ENCODE data around the gene TBX1.

The TBX1 gene

DNA sequence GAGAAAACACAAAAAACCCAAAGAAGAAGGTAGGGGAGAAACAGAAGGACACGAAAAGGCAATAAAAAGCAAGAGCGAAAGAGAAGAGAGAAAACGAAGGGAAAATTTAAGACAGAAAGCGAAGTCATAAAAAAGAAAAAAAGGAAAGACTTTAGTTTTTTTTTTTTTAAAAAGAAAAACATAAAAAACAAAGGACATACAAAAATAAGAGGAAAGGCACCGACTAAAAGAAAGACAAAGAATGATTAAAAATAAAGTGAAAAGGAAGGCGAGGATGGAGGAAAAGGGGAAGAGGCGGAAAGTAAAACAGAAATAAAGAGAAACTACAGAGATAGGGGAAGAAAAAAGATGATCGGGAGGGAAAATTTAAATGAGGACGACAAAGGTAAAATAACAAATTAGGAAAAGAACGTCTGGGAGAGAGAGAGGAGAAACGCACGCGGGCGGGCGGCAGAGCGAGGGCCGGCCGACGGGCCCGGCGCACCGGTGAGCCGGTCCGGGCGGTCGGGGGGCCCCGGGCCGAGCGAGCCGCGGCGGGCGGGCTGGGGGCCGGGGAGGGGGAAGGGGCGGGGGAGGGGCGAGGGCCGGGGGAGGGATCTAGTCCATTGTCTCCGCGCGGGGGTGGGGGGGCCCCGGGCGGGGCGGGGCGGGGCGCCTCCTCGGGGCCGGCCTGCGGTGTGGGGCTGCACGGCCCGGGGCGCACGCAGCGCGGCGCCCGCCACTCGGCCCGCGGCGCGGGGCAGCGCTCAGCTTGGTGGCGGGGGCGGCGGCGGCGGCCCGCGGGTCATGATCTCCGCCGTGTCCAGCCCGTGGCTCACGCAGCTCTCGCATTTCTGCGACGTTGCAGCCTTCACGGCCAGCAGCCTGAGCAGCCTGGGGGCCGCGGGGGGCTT, at the start of gene TBX1:
Gene TBX1, plus strand, starts transcription at position 721 of the 893 bp plus-strand sequence. Its CDS starts 66 bp downstream, at position 787.
- DNase-seq (ENCODE audit: low spot score), result no peak

DNA sequence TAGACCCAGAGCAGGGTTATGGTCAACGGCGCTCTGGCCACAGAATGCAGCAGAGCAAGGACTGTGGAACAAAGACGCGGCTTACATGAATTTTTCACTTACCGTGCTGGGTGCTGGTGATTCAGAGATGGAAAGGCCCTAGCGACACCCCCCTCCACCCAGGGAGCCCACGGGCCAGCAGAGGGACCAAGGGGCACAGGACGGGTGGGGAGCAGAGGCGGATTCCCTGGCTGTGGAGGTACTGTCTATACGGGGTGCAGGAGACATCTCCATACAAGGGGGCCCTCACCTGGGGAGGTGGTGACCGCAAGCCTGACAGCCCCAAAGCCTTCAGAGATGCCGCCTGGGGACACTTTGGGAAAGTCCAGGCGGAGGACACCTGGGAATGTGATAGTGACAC, 47.3 kb upstream of the TBX1 start:
- DNase-seq (ENCODE audit: low spot score), result no peak

DNA sequence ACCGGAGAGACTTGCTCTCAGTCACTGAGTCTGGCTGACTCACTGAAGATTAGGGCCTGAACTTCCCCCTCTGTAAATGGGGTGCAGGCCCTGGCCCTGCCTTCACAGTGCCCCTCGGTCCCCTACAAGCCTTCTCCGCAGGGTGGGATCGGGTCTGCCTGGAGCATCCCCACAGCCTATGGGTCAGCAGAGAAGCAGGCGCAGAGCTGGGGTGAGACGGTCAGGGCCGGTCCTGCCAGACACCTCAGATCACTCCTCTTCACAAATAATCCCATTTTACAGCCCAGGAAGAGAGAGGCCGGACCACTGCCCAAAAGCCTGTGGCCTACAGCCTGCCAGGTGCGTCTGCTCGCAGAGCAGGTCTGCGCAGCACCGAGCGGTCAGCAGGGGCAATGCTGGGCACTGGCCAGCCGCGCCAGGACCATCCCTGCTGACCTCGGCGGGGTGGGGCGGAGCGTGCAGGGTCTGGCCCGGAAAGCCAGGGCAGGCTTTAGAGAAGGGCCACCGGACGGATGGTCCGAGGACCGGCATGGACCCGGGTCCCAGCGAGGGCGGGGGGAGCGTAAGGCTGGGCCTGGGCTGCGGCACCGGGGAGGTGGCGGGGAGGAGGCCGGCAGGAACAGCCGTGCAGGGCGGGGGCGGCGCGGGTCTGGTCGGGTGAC, 46.8 kb upstream of the TBX1 start:
- DNase-seq (ENCODE audit: low spot score), result no peak

DNA sequence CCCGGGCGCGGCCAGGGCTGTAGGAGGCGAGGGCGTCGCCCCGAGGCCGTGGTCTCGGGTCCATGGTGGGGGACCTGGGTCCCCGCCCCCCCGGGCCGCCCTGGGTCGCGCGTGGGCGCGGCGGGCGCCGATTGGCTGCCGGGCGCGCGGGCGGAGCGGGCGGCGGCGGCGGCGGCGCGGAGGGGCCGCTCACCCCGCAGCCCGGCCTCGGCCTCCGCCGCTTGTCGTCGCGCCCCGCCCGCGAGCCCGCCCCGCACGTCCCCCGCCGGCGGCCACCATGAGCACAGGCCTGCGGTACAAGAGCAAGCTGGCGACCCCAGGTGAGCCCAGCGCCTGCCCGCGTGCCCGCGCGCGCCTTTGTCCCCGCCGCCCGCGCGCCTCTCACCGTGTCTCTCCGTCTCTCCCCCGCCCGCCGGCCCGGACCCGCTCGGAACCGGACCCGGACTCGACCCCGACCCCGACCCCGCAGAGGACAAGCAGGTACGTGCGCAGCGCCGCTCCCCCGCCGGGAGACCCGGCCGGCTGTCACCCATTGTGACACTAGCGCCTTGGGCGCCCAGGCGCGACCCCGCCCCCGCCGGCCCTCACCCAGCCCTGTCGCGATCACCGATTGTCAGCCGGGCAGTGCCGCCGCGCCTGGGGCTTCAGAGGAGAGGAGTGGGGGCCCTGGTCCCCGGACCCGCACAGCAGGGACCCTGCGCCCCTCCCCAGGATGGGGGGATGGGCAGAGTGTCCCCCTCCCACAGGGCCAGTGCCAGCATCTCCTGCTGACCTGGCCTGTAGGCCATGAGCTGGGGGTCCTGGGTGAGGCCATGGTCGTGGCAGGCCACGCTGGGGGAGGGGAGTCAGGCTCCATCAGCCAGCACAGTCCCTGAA, 46.0 kb upstream of the TBX1 start, which contains the start of gene SEPTIN5:
Gene SEPTIN5, plus strand, starts transcription at position 192 of the 876 bp plus-strand sequence. Its CDS starts 86 bp downstream, at position 278.
- DNase-seq (ENCODE audit: low spot score), result no peak

DNA sequence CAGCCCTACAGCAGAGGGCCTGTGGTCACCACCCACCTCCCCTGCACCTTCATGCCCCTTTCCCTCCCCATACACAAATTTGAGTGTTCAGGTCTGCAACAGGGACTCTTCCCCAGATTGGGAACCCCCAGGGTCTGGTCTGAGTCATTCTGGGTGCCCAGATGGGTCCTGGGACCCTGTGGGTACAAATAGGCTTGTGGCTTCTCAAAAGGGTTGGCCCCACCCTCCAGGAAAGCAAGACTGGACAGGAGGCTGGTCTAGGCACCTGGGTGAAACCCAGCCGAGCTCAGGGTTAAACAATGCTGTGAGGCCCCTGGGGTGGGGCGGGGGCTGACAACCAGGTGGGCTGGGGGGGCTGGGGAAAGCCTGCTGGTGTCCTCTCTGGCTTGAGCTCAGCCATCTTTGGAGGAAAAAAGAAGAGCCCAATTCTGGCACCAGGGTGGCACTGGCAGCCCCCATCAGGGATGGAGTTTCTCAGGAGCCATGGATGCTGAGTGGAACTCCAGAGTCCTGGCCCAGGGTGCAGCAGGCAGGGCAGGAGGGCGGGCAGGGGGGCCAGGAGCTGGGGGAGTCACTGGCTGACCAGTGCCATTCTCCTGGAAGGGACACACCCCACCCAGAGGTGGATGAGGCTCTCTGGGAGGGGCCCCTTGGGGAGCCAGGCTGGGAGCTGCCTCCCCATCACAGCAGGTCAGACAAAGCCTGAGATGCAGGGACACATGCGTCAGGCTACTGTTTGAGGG, 45.2 kb upstream of the TBX1 start:
- no peak for DNase-seq (ENCODE audit: low spot score)

DNA sequence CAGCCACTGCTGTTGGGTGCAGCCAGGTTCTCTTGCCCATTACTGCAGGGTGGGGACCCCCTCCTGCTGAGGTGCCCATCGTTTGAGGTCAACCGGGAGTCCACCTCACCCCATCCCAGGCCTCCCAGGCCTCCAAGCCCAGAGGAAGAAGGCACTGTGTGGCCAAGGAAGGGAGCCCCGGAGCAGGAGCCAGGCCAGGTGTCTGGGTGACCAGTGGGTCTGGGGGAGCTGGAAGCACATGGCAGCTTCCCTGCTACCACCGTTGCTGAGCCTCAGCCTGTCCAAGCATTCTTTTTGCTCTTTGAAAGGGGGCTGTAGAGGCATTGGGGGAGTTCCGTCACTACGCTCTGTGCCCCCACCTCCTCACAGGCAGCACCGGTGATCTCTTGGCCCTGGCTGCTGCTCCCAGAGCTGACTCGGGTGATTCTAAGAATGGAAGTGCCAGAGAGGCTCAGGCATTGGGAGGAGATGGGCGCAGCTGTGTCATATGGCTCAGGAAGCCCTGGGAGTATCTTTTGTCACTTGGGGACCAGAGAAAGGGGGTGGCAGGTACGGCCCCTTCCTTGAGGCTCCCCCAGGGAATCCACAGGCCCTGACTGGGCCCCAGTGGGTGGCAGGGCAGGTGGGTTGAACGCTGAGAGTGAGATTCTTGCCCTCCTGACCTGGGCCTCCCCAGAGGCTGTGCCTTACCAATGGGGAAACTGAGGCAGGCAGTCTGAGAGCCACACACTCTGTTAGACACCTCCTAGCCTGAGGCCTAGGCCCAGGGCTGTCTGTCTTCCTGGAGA, 44.3 kb upstream of the TBX1 start:
- no peak for DNase-seq (ENCODE audit: low spot score)

DNA sequence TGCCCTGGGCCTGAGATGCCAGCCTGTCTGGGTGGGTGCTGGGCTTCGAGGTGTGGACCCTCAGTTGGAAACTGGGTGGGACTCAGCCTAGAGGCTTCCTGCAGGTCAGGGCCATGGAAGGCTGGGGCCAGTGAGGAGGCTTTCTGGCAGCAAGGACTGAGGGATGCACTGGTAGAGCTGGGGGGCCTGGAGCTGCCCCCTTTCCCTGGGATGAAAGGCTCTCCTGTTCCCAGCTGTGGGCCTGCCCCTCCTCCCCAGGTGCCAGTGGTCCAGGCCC, 43.8 kb upstream of the TBX1 start:
- DNase-seq (ENCODE audit: low spot score), result no peak

DNA sequence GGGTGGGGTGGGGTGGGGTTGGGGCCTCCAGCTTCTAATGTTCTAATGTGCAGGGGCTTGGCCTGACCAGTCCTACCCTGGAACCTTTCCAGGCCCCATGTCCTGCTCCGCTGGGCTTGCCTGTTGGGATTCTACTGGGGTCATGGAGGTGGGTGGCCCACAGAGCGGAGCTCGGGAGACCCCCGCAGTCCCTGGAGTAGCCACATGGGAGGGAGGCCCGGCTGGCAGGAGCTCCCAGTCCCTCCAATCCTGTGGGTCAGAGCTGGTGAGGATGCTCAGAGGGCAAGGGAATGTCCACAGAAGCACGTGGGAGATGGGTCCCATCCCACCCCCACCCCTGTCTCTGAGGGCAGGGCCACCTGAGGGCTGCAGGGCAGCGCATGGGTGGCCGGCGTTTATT, 43.4 kb upstream of the TBX1 start:
- DNase-seq (ENCODE audit: low spot score), result no peak

DNA sequence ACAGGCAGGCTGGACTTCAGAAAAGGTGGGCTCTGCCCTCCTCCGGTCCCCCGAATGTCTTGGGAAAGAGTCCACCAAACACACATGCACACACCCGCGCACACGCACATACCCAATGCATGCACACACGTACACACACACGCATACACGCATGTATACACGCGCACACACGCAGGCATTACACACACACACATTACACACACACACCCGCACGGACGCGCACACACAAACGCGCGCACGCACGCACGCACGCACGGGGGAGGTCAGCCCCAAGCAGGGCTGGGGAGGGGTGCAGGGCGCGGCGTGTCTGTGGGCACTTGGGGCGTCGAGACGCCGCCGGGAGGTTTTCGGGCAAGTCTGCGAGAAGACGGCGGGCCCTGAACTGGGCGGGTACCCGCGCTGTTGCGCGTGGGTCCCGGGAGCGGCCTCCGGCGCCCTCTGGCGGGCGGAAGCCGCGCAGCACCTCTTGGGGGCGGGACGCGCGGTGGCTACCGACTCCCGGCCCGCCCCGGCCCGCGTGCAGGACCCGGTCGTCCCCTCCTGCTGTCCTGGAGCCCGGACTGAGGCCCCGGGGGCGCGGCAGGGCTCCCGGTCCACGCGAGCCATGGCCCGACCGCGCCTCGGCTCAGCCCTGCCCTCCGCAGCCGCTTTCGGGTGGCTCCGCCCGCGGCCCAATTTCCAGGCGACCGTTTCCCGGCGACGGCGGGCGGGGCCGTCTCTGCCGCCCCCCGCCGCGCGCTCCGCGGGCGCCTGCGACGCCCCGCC, 42.7 kb upstream of the TBX1 start:
- DNase-seq (ENCODE audit: low spot score), result peak; percentile 27

DNA sequence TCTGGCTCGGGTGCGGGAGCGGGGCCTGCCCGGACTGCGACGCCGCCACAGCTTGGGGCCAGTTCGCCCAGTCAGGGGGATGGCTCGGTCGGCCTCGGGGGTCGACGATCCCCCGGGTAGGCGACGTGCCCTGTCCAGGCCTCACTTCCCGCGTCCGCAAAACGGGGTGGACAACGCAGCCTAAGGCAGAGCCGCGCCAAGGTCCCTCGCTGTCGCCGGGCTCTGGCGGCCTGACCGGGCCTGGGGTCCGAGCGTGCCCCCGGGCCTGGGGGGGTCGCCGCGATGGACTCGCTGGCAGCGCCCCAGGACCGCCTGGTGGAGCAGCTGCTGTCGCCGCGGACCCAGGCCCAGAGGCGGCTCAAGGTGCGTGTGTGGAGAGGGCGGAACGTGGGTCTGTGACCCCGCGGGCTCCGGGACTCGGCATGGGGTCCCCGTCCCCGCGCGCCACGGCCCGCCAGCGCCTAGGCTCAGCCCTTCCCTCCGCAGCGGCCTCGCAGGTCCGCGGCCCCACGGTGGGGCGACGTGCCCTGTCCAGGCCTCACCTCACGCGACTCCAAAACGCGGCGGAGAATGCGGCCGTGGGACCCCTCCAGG, 42.0 kb upstream of the TBX1 start:
- no peak for DNase-seq (ENCODE audit: low spot score)

DNA sequence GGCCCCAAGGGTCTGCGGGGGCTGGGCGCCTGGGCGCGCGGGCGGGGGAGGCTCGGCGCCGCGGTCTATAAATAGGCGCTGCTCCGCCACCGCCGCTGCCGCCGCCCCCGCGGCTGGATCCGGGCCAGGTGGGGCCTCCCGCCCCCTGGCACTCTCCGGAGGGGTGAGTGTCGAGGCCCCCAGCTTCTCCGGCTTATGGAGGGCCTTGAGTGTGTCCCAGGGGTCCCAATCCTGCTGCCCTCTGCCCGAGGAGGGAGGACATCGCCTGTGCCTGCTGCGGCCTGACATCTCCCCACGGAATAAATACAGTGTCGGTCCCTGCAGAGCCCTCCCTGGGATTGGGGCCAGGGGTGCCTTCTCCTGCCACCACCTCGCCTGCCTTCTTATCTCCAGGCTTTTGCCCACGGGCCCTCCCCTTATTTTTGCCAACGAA, 41.5 kb upstream of the TBX1 start:
- DNase-seq (ENCODE audit: low spot score), result no peak

DNA sequence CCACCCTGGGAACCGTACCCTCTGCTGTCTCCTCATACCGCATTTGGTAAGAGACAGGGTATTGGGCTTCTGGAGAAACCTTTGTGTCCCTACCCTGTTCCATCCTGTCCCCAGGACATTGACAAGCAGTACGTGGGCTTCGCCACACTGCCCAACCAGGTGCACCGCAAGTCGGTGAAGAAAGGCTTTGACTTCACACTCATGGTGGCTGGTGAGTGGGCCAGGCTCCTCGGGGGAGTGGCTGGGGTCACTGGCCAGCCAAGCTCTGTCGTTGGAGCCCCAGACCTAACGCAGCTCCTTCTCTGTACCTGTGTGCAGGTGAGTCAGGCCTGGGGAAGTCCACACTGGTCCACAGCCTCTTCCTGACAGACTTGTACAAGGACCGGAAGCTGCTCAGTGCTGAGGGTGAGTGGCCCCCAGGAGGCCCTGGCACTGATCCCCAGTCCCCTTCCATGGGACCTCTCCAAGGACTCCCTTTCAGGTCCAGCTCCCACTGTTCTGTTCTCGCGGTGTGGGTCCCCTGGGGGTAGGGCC, 41.0 kb upstream of the TBX1 start:
- no peak for DNase-seq (ENCODE audit: low spot score)

DNA sequence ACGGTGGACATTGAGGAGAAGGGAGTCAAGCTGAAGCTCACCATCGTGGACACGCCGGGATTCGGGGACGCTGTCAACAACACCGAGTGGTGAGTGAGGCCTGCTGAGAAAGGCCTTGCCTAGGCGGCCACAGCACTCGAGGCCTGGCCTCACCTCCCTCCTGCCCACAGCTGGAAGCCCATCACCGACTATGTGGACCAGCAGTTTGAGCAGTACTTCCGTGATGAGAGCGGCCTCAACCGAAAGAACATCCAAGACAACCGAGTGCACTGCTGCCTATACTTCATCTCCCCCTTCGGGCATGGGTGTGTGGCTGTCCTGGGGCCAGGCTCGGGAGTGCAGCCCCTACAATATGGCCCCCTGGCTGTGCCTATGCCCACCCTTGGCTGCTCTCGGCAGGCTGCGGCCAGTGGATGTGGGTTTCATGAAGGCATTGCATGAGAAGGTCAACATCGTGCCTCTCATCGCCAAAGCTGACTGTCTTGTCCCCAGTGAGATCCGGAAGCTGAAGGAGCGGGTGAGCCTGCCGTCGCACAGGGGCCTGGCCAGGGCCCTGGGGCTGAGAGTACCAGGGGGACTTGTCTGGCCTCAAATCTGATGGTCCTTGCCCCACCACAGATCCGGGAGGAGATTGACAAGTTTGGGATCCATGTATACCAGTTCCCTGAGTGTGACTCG, 40.3 kb upstream of the TBX1 start:
- DNase-seq (ENCODE audit: low spot score), result no peak

DNA sequence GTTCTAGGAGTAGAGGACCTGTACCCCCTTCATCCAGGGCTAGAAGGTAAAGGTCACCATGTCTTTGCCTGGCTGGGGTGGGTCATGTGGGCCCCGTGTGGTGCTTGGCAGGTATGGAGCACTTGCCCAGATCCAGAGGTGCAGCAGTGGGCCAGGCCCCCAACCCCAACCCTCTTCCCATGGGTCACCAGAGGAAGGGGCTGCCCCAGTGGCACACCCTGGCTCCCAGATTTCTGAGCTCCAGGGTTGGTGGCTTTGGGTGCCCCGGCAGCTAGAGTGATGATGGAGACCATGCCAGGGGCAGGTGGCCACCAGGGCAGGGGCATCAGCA, 39.6 kb upstream of the TBX1 start:
- DNase-seq (ENCODE audit: low spot score), result no peak

DNA sequence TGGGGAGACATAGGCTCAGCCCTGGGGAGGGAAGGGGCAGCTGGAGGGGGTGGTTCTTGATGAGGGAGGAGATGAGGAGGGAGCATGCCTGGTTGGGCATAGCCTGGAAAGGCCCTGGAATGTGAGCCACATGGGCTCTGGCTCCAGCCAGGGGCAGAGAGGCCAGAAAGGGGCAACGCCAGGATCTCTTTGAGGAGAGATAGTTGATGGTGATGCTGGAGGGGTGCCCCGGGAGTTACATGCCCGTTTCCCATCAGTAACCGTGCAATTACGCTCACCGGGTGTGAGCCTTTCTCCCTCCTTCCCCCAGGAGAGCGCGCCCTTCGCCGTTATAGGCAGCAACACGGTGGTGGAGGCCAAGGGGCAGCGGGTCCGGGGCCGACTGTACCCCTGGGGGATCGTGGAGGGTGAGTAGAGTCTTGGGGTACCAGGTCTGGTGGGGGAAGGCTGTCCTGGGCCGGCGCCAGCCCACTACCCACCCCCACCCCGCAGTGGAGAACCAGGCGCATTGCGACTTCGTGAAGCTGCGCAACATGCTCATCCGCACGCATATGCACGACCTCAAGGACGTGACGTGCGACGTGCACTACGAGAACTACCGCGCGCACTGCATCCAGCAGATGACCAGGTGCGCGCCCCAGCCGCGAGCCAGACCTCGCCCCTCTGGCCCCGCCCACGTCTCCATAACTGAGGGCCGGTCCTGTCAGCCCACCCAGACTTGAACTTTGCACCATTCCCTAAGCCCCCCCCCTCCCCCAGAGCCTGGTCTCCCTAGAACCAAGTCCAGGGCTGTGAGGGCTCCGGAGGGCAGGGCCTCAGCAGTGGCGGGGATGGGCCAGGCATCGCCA, 39.0 kb upstream of the TBX1 start:
- no peak for DNase-seq (ENCODE audit: low spot score)

DNA sequence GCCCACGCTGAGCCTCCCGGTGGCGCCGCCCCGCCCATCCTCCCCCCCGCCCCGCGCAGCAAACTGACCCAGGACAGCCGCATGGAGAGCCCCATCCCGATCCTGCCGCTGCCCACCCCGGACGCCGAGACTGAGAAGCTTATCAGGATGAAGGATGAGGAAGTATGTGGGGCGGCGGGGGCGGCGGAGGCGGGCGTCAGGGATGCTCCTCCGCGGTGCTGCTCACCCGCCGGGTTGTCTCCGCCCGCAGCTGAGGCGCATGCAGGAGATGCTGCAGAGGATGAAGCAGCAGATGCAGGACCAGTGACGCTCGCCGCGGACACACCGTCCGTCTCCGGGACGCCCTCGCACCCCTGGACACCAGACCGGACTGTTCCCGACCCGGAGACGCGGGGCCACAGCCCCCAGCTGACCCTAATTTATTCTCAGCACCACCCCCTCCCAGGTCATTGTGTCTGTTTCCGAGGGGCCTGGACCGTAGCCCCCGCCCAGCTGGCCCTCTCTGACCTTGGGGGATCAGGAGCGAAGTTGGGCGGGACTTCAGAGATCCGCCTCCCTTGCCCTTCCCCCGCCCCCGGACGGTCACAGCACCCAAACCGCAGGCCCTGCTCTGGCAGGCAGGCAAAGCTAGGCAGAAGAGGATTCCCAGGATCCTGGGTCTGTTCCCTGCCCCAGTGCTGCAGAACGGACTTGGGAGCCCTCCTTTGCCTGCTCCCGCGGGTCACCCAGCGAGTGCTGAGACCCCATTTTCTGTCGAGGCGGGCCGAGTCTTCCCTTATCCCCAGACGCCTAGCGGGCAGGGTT, 38.2 kb upstream of the TBX1 start:
- DNase-seq (ENCODE audit: low spot score), result no peak

DNA sequence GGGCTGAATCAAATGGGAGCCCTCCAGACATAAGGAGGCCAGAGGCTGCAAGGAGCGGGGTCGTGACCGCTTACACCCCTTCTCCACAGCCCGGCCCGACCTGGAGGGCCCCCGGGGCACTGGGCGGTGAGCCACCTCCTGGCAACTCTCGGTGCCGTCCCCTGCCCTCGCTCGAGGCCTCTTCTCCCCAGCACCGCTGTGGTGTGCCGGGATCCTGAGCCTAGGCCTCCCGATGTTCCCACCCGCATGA, 37.7 kb upstream of the TBX1 start:
- DNase-seq (ENCODE audit: low spot score), result no peak
